ENCODE data around the gene PXN.
"Not testable (repeated sequence)": the region's sequence is repeated elsewhere in the genome, so short reads cannot be mapped to it uniquely, and the experiment has no call there.

The PXN gene

DNA sequence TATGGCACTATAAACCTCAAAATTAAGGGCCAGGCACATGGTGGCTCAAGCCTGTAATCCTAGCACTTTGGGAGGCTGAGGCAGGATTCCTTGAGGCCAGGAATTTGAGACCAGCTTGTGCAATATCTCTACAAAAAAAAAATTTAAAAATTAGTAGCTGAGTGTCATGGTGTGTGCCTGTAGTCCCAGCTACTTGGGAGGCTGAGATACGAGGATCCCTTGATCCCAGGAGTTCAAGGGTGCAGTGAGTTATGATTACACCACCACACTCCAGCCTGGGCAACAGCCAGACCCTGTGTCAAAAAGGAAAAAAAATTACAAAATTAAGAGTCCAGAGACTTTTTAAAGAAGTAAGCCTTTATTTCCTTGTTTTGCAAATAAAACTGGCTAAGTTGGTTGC is 69.2 kb downstream of the PXN start:
- POLR2A ChIA-PET (ENCODE audit: low non-redundant PET), result no interaction called here
- peak overlapping the region; percentile 95 for H3K27ac ChIP-seq
- TF ChIP-seq, protein P1, sequence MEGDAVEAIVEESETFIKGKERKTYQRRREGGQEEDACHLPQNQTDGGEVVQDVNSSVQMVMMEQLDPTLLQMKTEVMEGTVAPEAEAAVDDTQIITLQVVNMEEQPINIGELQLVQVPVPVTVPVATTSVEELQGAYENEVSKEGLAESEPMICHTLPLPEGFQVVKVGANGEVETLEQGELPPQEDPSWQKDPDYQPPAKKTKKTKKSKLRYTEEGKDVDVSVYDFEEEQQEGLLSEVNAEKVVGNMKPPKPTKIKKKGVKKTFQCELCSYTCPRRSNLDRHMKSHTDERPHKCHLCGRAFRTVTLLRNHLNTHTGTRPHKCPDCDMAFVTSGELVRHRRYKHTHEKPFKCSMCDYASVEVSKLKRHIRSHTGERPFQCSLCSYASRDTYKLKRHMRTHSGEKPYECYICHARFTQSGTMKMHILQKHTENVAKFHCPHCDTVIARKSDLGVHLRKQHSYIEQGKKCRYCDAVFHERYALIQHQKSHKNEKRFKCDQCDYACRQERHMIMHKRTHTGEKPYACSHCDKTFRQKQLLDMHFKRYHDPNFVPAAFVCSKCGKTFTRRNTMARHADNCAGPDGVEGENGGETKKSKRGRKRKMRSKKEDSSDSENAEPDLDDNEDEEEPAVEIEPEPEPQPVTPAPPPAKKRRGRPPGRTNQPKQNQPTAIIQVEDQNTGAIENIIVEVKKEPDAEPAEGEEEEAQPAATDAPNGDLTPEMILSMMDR (conservative IDR thresholded peaks at IDR 0.05; ENCODE audit: low read depth), result no peak
- CTCF ChIA-PET, result no interaction called here
- DNase-seq (ENCODE audit: low spot score), result no peak

GRCh38 chr12:120194534-120195395 is 70.8 kb downstream of the PXN start, which contains the start of gene GCN1:
TSS of gene GCN1 (minus strand) at chr12:120194715. CDS start at chr12:120194697, 18 bp downstream.
- peak; percentile 82 for DNase-seq (ENCODE audit: low spot score)
- POLR2A ChIA-PET (ENCODE audit: low non-redundant PET), result no interaction called here
- CTCF ChIA-PET, result no interaction called here
- H3K27ac ChIP-seq, result peak within 1 kb of the TSS; percentile 95
- TF ChIP-seq, protein P1 (conservative IDR thresholded peaks at IDR 0.05; ENCODE audit: low read depth), result no peak

DNA sequence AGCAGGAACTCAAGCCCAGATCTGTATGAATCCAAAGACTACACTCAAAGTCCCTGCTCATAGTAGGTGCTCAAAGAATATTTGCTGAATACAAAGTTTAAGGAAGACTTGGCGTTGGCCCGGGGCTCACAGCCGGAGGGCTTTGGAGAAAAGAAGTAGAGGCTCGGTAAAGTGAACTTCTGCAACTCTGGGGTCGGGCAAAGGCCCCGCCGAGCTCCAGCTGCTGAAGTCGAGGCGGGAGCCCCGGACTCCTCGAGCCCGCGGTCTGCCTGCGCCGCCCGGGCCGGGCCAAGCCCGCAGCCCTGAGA is 71.3 kb downstream of the PXN start:
- CTCF ChIA-PET, result no interaction called here
- TF ChIP-seq, protein P1 (conservative IDR thresholded peaks at IDR 0.05; ENCODE audit: low read depth), result no peak
- peak overlapping the region; percentile 95 for H3K27ac ChIP-seq
- DNase-seq (ENCODE audit: low spot score), result no peak
- POLR2A ChIA-PET (ENCODE audit: low non-redundant PET), result no interaction called here

GRCh38 chr12:120193286-120193685 is 72.2 kb downstream of the PXN start:
- DNase-seq (ENCODE audit: low spot score); POLR2A ChIA-PET (ENCODE audit: low non-redundant PET): not testable (repeated sequence)
- H3K27ac ChIP-seq, result peak overlapping the region; percentile 26
- CTCF ChIA-PET, result interaction anchor here (0.6 kb wide), 1 partner anchor 120 kb away, joined by 3 read pairs; no protein-coding TSS in a partner anchor

DNA sequence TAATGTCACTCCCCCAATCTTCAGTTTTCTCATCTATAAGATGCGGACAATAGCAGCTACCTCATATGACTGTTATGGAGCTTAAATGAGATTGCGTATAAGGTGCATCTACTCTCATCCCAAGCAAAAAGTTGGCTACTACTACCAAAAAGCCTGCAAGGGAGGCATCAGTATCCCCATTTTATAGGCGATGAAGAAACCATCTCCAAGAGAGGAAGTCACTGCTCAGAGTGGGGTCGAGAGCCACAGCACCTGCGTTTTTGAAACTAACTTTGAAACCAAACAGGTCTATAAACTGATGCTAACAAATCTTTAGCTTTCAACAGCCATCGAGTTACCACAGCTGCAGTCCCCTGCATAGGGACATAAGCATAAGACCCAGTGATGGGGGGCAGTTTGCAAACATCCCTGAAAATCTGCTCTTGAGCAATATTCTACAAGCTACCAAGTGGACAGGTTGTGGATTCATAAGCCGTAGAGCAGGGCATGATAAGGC is 74.5 kb downstream of the PXN start:
- TF ChIP-seq, protein P1 (conservative IDR thresholded peaks at IDR 0.05; ENCODE audit: low read depth), result no peak
- CTCF ChIA-PET, result no interaction called here
- no peak overlapping the region for H3K27ac ChIP-seq

DNA sequence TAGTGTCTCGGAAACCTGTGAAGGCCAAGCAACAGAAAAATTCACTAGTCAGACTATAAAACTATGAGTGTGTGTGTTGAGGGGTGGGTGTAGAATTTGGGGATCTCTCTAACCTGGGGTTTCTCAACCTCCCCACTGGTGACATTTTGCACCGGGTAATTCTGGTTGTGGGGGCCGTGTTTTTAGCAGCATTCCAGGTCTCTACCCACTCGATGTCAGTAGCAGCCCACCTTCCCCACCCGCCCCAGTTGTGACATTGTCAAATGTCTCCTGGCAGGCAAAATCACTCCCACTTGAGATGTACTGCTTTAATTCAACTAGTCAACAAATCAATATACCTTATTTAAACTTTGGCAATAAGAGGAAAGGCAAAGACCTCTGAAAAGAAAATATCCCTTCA is 75.1 kb downstream of the PXN start:
- no peak for DNase-seq (ENCODE audit: low spot score)
- CTCF ChIA-PET, result no interaction called here
- TF ChIP-seq, protein P1 (conservative IDR thresholded peaks at IDR 0.05; ENCODE audit: low read depth), result no peak
- POLR2A ChIA-PET (ENCODE audit: low non-redundant PET), result no interaction called here
- H3K27ac ChIP-seq, result no peak overlapping the region

More for the DNA sequence above, 74.5 kb downstream of the PXN start:
- DNase-seq (ENCODE audit: low spot score), result no peak
- POLR2A ChIA-PET (ENCODE audit: low non-redundant PET), result no interaction called here

- POLR2A ChIA-PET (ENCODE audit: low non-redundant PET), result no interaction called here
- H3K27ac ChIP-seq, result no peak overlapping the region
- no peak for DNase-seq (ENCODE audit: low spot score)
- TF ChIP-seq, protein P1 (conservative IDR thresholded peaks at IDR 0.05; ENCODE audit: low read depth), result no peak
- CTCF ChIA-PET, result no interaction called here
Observed at GRCh38 chr12:120186654-120187053, 78.9 kb downstream of the PXN start.

All from RWPE1 (cell line).